Putamen (tissue), 1 donor: ENCODE measurements around the gene DNAJC3.
A peak's percentile ranks its signal among the peaks of the same experiment; 100 is the strongest.
"Not testable (repeated sequence)": the region's sequence is repeated elsewhere in the genome, so short reads cannot be mapped to it uniquely, and the experiment has no call there.

Experiments used
- DNase-seq: peaks from one replicate; pipeline ENCODE4 v3.0.0-alpha.2; 2016; ENCODE audit warnings: low spot score

DNAJC3 gene

DNA sequence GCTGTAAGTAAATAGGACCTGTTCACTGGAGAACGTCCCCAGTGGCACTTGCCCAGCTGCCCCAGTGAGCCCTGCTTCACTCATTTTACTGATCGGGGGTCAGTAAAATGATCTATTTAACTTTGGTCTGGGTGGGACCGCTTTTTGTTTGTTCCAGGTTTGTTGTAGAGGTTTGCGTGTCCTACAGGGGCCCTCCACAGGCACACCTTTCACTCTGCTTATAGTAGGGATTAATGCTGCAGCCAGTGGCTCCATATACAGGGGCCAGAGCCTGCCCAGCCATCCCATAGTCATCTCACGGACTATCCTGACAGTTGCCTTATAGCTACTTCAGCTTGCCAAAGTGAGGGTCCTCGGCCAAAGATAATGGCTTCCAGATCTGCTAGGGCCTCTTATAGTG lies 104.1 kb downstream of the DNAJC3 start:
- no peak for DNase-seq

- not testable (repeated sequence) for DNase-seq
Observed at GRCh38 chr13:95781940-95782339, 105.0 kb downstream of the DNAJC3 start.

- DNase-seq: no peak
Observed at GRCh38 chr13:95783747-95784146, 106.8 kb downstream of the DNAJC3 start.

DNA sequence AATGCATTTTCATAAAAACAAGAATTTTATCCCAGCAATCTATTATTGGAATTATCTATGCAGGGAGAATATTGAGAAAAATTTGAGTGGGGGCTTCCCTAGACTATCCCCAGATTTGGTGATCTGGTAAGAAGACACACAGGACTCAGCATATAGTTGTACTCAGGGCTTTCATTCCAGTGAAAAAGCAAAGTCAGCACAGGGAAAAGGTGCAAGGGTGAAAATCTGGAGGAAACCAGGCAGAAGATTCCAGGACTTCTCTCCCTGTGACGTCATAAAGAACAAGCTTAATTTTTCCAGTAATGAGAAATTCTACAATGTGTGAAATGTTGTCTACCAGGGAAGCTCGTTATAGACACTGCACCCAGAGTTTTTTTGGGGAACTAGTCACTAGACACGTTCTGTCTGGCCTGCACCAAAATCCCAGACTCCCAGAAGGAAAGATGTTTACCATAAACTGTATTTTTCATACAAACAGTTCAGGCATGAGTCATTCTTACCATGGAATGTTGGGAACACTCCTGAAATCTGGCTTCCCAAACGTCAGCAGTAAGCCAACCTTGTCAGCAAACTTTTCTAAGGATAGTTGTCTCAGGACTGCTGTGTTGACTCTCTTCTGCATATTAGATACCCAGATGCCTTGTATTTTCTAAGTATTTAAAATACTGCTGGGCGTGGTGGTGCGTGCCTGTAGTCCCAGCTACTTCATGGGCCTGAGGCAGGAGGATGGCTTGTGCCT lies 107.4 kb downstream of the DNAJC3 start:
- no peak for DNase-seq

DNA sequence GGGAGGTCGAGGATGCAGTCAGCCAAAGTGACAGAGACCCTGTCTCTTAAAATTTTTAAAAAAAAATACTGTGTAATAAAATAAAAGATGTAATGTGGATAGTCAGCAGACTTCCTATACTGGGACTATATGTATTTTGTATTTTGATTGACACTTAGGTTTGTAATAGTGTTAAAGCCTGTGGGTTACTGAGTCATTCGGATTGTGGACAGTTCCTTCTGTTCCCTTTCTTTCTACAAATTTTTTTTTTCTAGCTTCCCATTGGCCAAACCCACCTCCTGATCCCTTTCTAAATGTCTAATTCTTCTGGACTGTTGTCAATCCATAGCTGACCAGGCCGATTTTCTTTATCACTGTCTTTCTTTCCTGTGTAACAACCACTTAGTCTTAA lies 108.0 kb downstream of the DNAJC3 start:
- DNase-seq: no peak

- no peak for DNase-seq
Observed at GRCh38 chr13:95787356-95788099, 110.6 kb downstream of the DNAJC3 start.

DNA sequence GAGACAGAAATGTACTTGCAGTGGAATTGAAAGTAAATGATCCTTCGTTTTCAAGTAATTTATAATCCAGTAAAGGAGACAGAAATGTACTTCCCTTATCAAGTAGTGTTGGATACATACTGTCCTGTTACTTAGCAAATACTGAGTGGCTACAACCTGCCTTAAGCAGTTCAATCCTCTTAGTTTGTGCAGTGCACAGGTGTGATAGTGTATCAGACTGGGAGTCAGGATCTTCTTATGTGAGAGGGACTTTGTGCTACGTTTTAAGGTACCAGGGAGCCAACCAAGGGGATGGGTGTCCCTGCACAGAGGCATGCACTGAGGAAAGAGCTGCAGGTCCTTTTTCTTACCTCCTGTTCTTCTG lies 111.1 kb downstream of the DNAJC3 start:
- no peak for DNase-seq

DNA sequence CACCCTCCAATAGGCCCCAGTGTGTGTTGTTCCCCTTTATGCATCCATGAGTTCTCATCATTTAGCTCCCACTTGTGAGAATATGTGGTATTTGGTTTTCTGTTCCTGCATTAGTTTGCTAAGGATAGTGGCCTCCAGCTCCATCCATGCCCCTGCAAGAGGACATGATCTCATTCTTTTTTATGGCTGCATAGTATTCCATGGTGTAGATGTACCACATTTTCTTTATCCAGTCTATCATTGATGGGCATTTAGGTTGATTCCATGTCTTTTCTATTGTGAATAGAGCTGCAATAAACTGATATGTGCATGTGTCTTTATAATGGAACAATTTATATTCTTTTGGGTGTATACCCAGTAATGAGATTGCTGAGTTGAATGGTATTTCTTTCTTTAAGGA lies 112.4 kb downstream of the DNAJC3 start:
- not testable (repeated sequence) for DNase-seq

GRCh38 chr13:95791084-95791722 lies 114.3 kb downstream of the DNAJC3 start:
- no peak for DNase-seq

DNA sequence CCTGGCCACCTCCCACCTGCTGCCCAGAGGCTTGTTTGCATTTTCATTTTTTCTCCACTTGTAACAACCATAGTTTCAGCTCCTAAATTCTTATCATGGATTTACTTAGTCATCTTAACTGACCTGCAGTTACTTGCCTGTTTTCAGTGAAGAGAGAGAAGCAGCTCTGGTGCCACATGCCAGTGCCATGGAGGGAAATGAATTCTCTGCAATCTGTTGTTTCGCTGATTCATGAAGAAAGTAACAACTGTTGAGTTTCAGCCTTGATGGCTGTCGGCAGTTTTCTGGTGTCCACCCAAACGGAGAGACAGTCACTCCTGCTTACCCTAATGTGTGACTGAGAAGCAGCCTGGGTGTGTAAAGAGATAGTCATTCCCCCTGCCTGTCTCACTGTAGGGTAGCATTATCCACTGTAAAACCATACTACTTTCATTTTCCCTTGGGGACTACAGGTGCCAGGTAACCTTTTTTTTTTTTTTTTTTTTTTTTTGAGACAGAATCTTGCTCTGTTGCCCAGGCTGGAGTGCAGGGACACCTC lies 116.1 kb downstream of the DNAJC3 start:
- no peak for DNase-seq

- no peak for DNase-seq
Observed at GRCh38 chr13:95793781-95794180, 116.8 kb downstream of the DNAJC3 start.

DNA sequence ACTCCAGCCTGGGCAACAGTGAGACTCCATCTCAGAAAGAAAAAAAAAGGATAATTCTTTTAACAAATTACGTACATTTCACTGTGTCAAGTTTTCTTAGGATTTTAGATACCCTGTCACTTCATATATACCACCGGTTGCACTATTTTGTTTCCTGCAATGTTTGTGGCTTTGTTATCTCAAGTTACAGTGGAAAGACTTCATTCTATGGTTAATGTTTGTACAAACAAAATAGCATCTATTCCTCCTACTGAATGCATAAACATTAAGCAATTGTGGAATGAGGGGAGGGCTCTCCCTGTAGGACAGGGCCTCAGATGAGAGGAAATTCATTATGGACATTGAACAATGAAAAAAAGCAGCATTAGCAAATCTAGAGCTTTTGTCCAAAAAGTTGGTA lies 120.1 kb downstream of the DNAJC3 start:
- DNase-seq: no peak

DNA sequence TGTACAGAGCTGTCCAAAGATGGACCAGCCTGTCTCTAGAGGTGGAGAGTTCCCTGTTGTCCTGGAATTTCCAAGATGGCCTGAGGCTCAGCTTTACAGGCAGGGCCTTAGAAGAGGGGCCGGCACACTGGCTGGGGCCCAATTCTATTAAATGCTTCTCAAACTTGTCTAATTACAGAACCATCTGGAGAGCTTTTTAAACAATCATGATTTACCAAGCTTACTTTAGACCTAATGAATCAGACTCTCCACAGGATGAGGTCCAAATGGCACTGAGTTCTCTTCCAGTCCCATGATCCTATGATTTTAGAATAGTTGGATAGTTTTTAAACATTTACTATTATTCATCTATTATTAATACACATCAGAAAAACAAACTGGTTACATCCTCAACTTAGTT lies 123.5 kb downstream of the DNAJC3 start:
- DNase-seq: no peak

- no peak for DNase-seq
Observed at GRCh38 chr13:95801825-95802224, 124.9 kb downstream of the DNAJC3 start.

DNA sequence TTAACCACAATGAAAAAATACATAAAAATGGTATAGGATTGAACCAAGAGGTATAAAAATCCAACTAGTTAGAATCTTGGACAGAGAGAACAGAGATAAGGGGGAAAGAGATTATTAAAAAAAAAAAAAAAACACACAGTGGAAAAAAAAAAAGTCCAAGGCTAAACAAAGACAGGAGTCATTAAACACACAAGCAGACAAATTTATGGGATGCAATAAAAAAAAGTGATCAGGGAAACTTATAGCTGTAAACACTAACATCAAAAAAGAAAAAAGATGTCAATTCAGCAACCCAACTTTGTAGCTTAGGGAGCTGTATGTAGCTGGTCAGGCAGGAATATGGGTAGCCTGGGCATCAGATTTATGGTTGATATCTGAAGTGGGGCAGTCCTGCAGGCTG lies 129.0 kb downstream of the DNAJC3 start:
- no peak for DNase-seq

- DNase-seq: no peak
Observed at GRCh38 chr13:95809429-95809828, 132.5 kb downstream of the DNAJC3 start.

GRCh38 chr13:95813139-95813538 lies 136.2 kb downstream of the DNAJC3 start:
- DNase-seq: no peak

GRCh38 chr13:95814495-95814894 lies 137.6 kb downstream of the DNAJC3 start:
- no peak for DNase-seq

DNA sequence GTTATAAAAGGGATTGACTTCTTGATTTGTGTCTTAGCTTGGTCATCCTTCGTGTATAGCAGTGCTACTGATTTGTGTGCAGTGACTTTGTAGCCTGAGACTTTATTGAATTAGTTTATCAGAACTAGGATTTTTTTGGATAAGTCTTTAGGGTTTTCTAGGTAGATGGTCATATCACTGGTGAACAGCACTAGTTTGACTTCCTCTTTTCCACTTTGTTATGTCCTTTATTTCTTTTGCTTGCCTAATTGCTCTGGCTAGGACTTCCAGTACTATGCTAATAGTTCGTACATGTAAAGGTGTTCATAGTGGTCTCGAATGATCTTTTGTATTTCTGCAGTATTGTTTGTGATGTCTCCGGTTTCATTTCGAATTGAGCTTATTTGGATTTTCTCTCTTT lies 145.4 kb downstream of the DNAJC3 start:
- no peak for DNase-seq

GRCh38 chr13:95833126-95833525 lies 156.2 kb downstream of the DNAJC3 start:
- DNase-seq: no peak

DNA sequence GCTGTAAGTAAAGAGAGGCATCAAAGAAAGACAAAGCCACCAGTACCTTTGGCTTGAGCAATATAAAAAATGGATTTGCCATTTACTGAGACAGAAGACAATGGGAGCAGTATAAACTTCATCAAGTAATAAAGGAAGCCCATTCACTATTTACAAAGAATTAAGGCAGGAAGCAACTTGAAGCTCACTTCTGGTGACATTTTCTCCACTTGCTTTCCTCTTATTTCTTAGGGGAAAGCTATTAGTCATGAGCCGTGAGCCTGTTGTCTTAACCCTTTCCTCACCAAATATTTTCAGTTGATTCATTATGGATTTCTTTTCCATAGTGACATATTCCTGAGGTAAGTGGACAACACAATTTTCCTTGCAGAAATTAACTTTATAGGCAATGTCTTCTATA lies 156.8 kb downstream of the DNAJC3 start:
- DNase-seq: no peak

DNA sequence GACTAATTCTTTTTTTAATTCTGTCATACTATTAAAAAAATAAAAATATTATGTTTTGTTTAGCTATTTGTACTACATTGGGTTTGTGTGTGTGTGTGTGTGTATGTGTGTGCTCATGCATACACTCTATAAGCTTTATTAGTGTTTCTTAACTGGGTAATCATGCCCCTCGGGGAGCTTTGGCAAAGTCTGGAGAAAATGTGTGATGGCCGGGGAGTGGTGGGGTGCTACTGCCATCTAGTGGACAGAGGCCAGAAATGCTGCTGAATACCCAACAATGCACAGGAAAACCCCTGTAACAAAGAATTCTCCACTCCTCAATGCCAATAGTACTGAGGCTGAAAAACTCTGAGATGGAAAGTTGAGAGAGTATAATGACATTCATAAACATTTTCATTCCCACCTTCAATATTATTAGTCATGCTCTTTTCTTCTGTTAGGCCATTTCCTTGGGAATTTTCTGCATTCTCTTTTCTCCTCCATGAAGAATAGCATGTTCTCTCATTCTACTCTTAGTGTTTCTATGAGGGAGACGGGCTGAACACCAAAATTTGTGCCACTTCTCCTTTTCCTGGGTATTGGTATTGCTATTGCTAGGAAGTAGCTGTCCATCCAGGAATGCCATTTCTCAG lies 157.3 kb downstream of the DNAJC3 start:
- DNase-seq: peak; percentile 60

GRCh38 chr13:95841894-95842293 lies 165.0 kb downstream of the DNAJC3 start:
- no peak for DNase-seq
